HepG2 (cell line): ENCODE results near the gene MEIOB. TPM values are rescaled to one million over a fixed set of nuclear protein-coding genes. Genes with fewer than 3 reads are reported as not detected.

Source experiments
- CREM ChIP-seq, 2 experiments: sonication (generic) in 1 of 2; formaldehyde crosslinking in 1 of 2; IDR thresholded peaks; 2 replicates each; pipeline versions ENCODE4 v1.4.0 to v1.6.1; 2016 to 2020; ENCODE audit warnings: antibody characterized with exemption in 1 of 2, mild to moderate bottlenecking in 1 of 2, missing genetic modification reagents in 1 of 2
- DNMT3B ChIP-seq: conservative IDR thresholded peaks from 2 replicates; pipeline ENCODE4 v1.6.1; 2016; ENCODE audit warnings: missing biosample characterization, control low read depth
- DZIP1 ChIP-seq: sonication (generic); formaldehyde crosslinking; IDR thresholded peaks from 2 replicates; pipeline ENCODE4 v1.5.0; 2020; ENCODE audit warnings: mild to moderate bottlenecking, missing genetic modification reagents
- FOXK1 ChIP-seq: sonication (generic); formaldehyde crosslinking; IDR thresholded peaks from 2 replicates; pipeline ENCODE4 v1.4.0; 2020; ENCODE audit warnings: low read depth, missing genetic modification reagents, borderline replicate concordance
- FOXP4 ChIP-seq: sonication (generic); formaldehyde crosslinking; IDR thresholded peaks from 2 replicates; pipeline ENCODE4 v1.4.0; 2020; ENCODE audit warnings: missing genetic modification reagents
- HDAC2 ChIP-seq: sonication (generic); formaldehyde crosslinking; IDR thresholded peaks from 2 replicates; pipeline ENCODE4 v1.4.0; 2020; ENCODE audit warnings: missing genetic modification reagents
- KDM6A ChIP-seq: IDR thresholded peaks from 2 replicates; pipeline ENCODE4 v1.6.1; 2016; ENCODE audit warnings: low read depth
- PTBP1 ChIP-seq: fragments of 200-400 bp; formaldehyde crosslinking; IDR thresholded peaks from 2 replicates; pipeline ENCODE4 v1.6.1; 2018; ENCODE audit warnings: low read length, low read depth; ENCODE audit not compliant: poor library complexity, severe bottlenecking
- RXRA ChIP-seq: sonication (generic); formaldehyde crosslinking; IDR thresholded peaks from 2 replicates; pipeline ENCODE4 v1.5.1; 2020; ENCODE audit warnings: missing genetic modification reagents
- SCMH1 ChIP-seq: sonication (generic); formaldehyde crosslinking; IDR thresholded peaks from 2 replicates; pipeline ENCODE4 v1.9.0; 2021; ENCODE audit warnings: missing genetic modification reagents, mild to moderate bottlenecking, borderline replicate concordance
- SIX4 ChIP-seq: sonication (generic); formaldehyde crosslinking; IDR thresholded peaks from 2 replicates; pipeline ENCODE4 v1.4.0; 2020; ENCODE audit warnings: missing genetic modification reagents
- SMAD1 ChIP-seq: sonication (generic); formaldehyde crosslinking; IDR thresholded peaks from 2 replicates; pipeline ENCODE4 v1.4.0; 2020; ENCODE audit warnings: missing genetic modification reagents, low read depth, mild to moderate bottlenecking, borderline replicate concordance
- TEF ChIP-seq: sonication (generic); formaldehyde crosslinking; IDR thresholded peaks from 2 replicates; pipeline ENCODE4 v1.5.0; 2020; ENCODE audit warnings: missing genetic modification reagents
- ZBTB21 ChIP-seq: sonication (generic); formaldehyde crosslinking; IDR thresholded peaks from 2 replicates; pipeline ENCODE4 v1.4.0; 2020; ENCODE audit warnings: missing genetic modification reagents
- ZBTB3 ChIP-seq: sonication (generic); formaldehyde crosslinking; IDR thresholded peaks from 2 replicates; pipeline ENCODE4 v1.4.0; 2020; ENCODE audit warnings: low read depth, mild to moderate bottlenecking, moderate library complexity, missing genetic modification reagents, borderline replicate concordance
- ZBTB7B ChIP-seq: sonication (generic); formaldehyde crosslinking; IDR thresholded peaks from 2 replicates; pipeline ENCODE4 v1.4.0; 2020; ENCODE audit warnings: missing genetic modification reagents
- ZNF12 ChIP-seq: sonication (generic); formaldehyde crosslinking; IDR thresholded peaks from 2 replicates; pipeline ENCODE4 v1.5.0; 2020; ENCODE audit warnings: missing genetic modification reagents
- ZNF18 ChIP-seq: sonication (generic); formaldehyde crosslinking; IDR thresholded peaks from 2 replicates; pipeline ENCODE4 v1.8.0; 2022; ENCODE audit warnings: mild to moderate bottlenecking, missing genetic modification reagents; ENCODE audit not compliant: insufficient replicate concordance
- ZNF253 ChIP-seq: sonication (generic); formaldehyde crosslinking; IDR thresholded peaks from 2 replicates; pipeline ENCODE4 v1.8.0; 2022; ENCODE audit warnings: mild to moderate bottlenecking, missing genetic modification reagents, borderline replicate concordance
- ZNF335 ChIP-seq: sonication (generic); formaldehyde crosslinking; IDR thresholded peaks from 2 replicates; pipeline ENCODE4 v1.4.0; 2020; ENCODE audit warnings: missing genetic modification reagents
- ZNF446 ChIP-seq: sonication (generic); formaldehyde crosslinking; IDR thresholded peaks from 2 replicates; pipeline ENCODE4 v1.5.0; 2020; ENCODE audit warnings: mild to moderate bottlenecking, missing genetic modification reagents
- ZNF530 ChIP-seq: sonication (generic); formaldehyde crosslinking; IDR thresholded peaks from 2 replicates; pipeline ENCODE4 v1.5.0; 2020; ENCODE audit warnings: low read depth, mild to moderate bottlenecking, missing genetic modification reagents
- ZSCAN20 ChIP-seq: sonication (generic); formaldehyde crosslinking; IDR thresholded peaks from 2 replicates; pipeline ENCODE4 v1.4.0; 2020; ENCODE audit warnings: missing genetic modification reagents, mild to moderate bottlenecking, borderline replicate concordance
- polyA plus RNA-seq, 8 experiments: library from polyadenylated mRNA; depleted of rRNA in 3 of 8; stranded (reverse) in 7 of 8; unstranded in 1 of 8; fragments of >200 nt; fragmentation: Illumina TruSeq in 4 of 8; extraction: Trizol in 4 of 8; gene quantifications; 2 replicates each; pipeline versions ENCODE4 v1.2.1 to v1.2.3, GENCODE V29; 2011 to 2016; ENCODE audit warnings: low read depth in 4 of 8, missing spikeins in 1 of 8, mixed read lengths in 1 of 8; ENCODE audit not compliant: insufficient read depth in 1 of 8
- total RNA-seq, 5 experiments: library from RNA; depleted of rRNA; stranded (reverse); fragments of >200 nt; fragmentation: Illumina TruSeq; extraction: Trizol; gene quantifications; 2 replicates each; pipeline ENCODE4 v1.2.3, GENCODE V29; 2016; ENCODE audit warnings: low read depth in 1 of 5

Gene MEIOB
- total and polyA plus RNA-seq, 2 of the 13 experiments (the other 11 are each of a cell fraction or from before 2014, with no cell fraction given): 0.17 TPM; not detected in 1

- TF ChIP-seq DZIP1: no peak
- no peak for TF ChIP-seq ZNF12
- no peak for TF ChIP-seq ZSCAN20 (CRISPR knock-in tag)
- TF ChIP-seq ZBTB21: no peak
- TF ChIP-seq FOXP4: peak; percentile 76
- TF ChIP-seq ZNF530: no peak
- no peak; the same call in 1 of the 2 replicates for TF ChIP-seq KDM6A (CRISPR knock-in tag)
- TF ChIP-seq ZBTB3 (CRISPR knock-in tag): no peak
- TF ChIP-seq TEF (CRISPR knock-in tag): peak; percentile 83; the same call in 1 of the 2 replicates
- TF ChIP-seq ZNF253 (CRISPR knock-in tag): no peak
- no peak for TF ChIP-seq PTBP1
- TF ChIP-seq ZNF335 (CRISPR knock-in tag): 0 out of 2 replicates have a peak, but pooled peaks have one; percentile 54
- TF ChIP-seq SCMH1 (CRISPR knock-in tag): no peak
- TF ChIP-seq DNMT3B: no peak
- peak; percentile 70; the same call in 1 of the 2 replicates for TF ChIP-seq ZBTB7B
- TF ChIP-seq SIX4 (CRISPR knock-in tag): peak; percentile 57; the same call in 1 of the 2 replicates
- no peak for TF ChIP-seq ZNF18
- TF ChIP-seq HDAC2 (CRISPR knock-in tag): peak; percentile 75
- no peak for TF ChIP-seq SMAD1 (CRISPR knock-in tag)
- TF ChIP-seq RXRA (CRISPR knock-in tag): peak; percentile 74; the same call in 1 of the 2 replicates
- 0 out of 2 replicates have a peak, but pooled peaks have one; percentile 11 for TF ChIP-seq FOXK1 (CRISPR knock-in tag)
- TF ChIP-seq ZNF446: no peak
- TF ChIP-seq CREM (IDR thresholded peaks at IDR 0.05): peak; percentile 71; the same call in 1 of the 2 replicates
- no peak for TF ChIP-seq CREM (CRISPR knock-in tag; IDR thresholded peaks at IDR 0.05)
Measured at GRCh38 chr16:1828645-1829410, 43.1 kb downstream of the MEIOB start (continued).
